ENCODE measurements around the gene COBL. TPM values are rescaled to one million over a fixed set of nuclear protein-coding genes. Genes with fewer than 3 reads are reported as not detected.

The COBL gene
- total RNA-seq, 4 donors from 2014 or later = 14.3 to 19.3 (median 15.9) TPM

DNA sequence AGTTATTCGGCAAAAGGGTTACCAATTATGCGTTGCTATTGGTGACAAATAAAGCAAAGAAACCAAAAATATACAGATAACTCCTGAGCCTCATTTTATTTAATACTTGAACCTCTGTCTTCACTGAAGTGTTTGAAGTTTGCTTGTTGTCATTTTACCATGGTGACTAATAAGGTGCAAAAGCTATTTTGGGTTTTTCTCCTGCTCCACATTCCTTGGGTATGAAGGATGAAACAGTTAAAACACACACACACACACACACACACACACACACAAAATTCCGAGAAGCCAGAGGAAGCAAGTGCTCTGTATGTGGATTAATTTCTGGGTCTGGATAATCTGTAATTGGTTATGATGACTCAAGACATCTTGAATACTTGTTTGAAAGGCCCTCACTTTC, 246.5 kb downstream of the COBL start:
- no peak for TF ChIP-seq POLR2A (IDR thresholded peaks at IDR 0.05)
- TF ChIP-seq, protein P1, sequence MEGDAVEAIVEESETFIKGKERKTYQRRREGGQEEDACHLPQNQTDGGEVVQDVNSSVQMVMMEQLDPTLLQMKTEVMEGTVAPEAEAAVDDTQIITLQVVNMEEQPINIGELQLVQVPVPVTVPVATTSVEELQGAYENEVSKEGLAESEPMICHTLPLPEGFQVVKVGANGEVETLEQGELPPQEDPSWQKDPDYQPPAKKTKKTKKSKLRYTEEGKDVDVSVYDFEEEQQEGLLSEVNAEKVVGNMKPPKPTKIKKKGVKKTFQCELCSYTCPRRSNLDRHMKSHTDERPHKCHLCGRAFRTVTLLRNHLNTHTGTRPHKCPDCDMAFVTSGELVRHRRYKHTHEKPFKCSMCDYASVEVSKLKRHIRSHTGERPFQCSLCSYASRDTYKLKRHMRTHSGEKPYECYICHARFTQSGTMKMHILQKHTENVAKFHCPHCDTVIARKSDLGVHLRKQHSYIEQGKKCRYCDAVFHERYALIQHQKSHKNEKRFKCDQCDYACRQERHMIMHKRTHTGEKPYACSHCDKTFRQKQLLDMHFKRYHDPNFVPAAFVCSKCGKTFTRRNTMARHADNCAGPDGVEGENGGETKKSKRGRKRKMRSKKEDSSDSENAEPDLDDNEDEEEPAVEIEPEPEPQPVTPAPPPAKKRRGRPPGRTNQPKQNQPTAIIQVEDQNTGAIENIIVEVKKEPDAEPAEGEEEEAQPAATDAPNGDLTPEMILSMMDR (IDR thresholded peaks at IDR 0.05) = no peak
- DNase-seq = no peak
- Histone ChIP-seq H3K4me3 (replicated peaks in 1 of 3) (no peak overlapping the region), H3K9me3 (no peaks in the 10 kb centered on the region), H3K36me3 (no peaks in the 10 kb centered on the region), H3K4me1 (peaks cover 8 to 13% of the 10 kb centered on the region in 2 donors), H3K27ac (no peak overlapping the region), H3K27me3 (no peaks in the 10 kb centered on the region)
- intact Hi-C loops (cut with DNase I) = no loop called here
- 59 to 76% methylated on average over 3 of the region's 3 CpGs for WGBS, 2 donors

DNA sequence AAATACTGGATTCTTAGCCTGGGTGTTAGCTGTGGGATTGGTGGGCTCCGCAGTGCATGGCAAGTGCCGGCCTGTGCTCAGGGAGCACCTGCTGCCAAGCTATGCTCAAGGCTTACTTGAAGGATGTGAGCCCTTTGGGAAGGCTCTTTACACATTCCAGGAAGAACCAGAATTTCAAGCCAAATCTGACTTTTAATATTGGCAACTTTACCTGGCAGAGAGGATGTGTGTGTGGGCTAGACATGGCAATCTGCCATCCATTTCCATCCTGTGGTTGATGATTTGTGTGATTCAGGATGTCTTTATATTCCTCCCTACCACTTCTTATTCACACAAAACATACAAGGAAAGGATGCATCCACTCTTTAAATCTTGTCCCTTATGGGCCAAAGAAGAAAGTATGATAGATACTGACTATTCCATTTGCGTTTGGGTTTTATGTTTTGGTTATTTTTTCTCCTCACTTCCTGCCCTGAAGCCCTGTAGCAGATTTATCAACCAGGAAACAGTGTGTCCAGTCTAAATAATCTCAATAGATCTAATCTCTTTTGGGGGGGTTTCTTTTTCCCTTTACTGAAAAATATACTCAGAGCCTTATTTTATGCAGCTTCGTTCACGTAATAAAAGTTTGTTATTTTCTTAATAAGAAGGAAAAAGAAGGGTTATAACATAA, 247.1 kb downstream of the COBL start:
- TF ChIP-seq, protein P1 (IDR thresholded peaks at IDR 0.05) = no peak
- TF ChIP-seq POLR2A (IDR thresholded peaks at IDR 0.05) = no peak
- peak in 1 of 2 donors; percentile 23 for DNase-seq
- 51 to 65% methylated on average over 5 of the region's 5 CpGs for WGBS, 2 donors
- Histone ChIP-seq H3K9me3 (no peaks in the 10 kb centered on the region), H3K27ac (peak overlapping the region in 1 of 3 donors; percentile 31), H3K4me3 (replicated peaks in 1 of 3) (no peak overlapping the region), H3K4me1 (peaks cover 8 to 13% of the 10 kb centered on the region in 2 donors), H3K36me3 (no peaks in the 10 kb centered on the region), H3K27me3 (no peaks in the 10 kb centered on the region)
- intact Hi-C loops (cut with DNase I) = no loop called here

DNA sequence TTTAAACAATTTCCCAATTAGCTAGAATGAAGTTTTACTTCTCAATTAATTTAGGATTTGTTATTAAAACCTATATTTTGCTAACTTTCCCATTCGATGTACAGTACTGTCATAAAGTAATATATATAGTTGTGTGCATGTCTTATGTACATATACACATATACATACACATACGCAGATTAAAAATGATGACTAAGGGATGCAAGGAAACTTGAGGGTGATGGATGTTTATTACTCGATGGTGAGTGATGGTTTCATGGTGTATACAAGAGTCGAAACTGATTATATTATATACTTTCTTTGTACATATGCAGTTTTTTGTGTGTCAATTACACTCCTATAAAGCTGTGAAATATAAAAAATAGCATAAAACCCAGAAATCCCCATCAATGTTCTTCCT, 248.2 kb downstream of the COBL start:
- Histone ChIP-seq H3K27me3 (no peaks in the 10 kb centered on the region), H3K9me3 (no peaks in the 10 kb centered on the region), H3K4me1 (peaks cover 8 to 13% of the 10 kb centered on the region in 2 donors), H3K27ac (no peak overlapping the region), H3K36me3 (no peaks in the 10 kb centered on the region), H3K4me3 (replicated peaks in 1 of 3) (no peak overlapping the region)
- DNase-seq = no peak
- intact Hi-C loops (cut with DNase I) = no loop called here
- TF ChIP-seq, protein P1 (IDR thresholded peaks at IDR 0.05) = no peak
- no peak for TF ChIP-seq POLR2A (IDR thresholded peaks at IDR 0.05)
- 92 to 93% methylated on average over 4 of the region's 4 CpGs for WGBS, 2 donors

DNA sequence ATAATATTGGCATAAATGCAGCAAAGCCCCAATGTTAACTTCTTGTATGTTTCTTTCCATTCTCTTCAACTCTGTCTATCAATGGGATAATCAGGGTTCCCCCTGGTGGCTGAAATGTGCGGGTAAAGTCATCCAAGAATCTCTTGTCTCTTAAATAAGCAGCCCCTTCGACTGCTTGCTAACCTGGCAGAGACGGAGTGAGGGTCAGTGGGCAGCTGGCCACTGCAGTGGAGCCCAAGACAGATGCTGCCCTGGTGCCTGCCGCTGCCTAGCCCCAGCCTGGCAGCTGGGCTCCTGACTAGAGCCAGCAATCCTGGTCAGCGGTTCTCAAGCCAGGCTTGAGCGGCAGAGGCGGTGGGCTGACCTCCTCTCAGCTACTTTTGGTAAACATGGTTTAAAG, 248.9 kb downstream of the COBL start:
- Histone ChIP-seq H3K4me1 (peaks cover 8 to 14% of the 10 kb centered on the region in 2 donors), H3K4me3 (replicated peaks in 1 of 3) (no peak overlapping the region), H3K27me3 (no peaks in the 10 kb centered on the region), H3K36me3 (no peaks in the 10 kb centered on the region), H3K9me3 (no peaks in the 10 kb centered on the region), H3K27ac (no peak overlapping the region)
- peak; percentile 66 to 68 for DNase-seq
- no peak for TF ChIP-seq POLR2A (IDR thresholded peaks at IDR 0.05)
- TF ChIP-seq, protein P1 (IDR thresholded peaks at IDR 0.05) = peak in 5 of 6 experiments; percentile 11 to 67 (median 51)
- WGBS, 2 donors = 36 to 37% methylated on average over 6 to 7 of the region's 7 CpGs
- intact Hi-C loops (cut with DNase I) = no loop called here

DNA sequence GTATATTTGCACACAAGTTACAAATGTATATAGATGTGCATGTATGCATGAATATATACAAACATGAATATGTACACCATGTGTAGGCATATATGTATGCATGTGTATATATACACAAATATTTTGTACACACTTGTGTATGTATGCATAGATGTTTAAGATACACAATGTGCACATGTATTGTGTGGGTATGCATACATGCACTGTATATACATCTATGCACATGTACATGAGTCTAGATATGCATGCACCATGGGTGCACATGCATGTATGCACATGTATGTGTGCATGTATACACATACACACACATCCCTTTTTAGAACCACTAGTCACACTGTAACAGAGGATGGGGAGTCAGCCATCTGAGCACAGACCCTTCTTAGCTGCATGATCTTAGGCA, 249.4 kb downstream of the COBL start:
- intact Hi-C loops (cut with DNase I) = no loop called here
- Histone ChIP-seq H3K27ac (no peak overlapping the region), H3K36me3 (no peaks in the 10 kb centered on the region), H3K4me1 (peaks cover 8 to 18% of the 10 kb centered on the region in 2 donors), H3K27me3 (no peaks in the 10 kb centered on the region), H3K9me3 (no peaks in the 10 kb centered on the region), H3K4me3 (replicated peaks in 1 of 3) (no peak overlapping the region)
- DNase-seq = no peak
- no peak for TF ChIP-seq POLR2A (IDR thresholded peaks at IDR 0.05)
- TF ChIP-seq, protein P1 (IDR thresholded peaks at IDR 0.05) = no peak
